ENCODE data around the gene SPRR3.

SPRR3 gene

GRCh38 chr1:153001382-153001781, at the start of gene SPRR3:
TSS of gene SPRR3 (plus strand) at chr1:153001749. CDS start at chr1:153003021, 1,272 bp downstream.
- no peak for DNase-seq (ENCODE audit: low read depth)

- DNase-seq (ENCODE audit: low read depth): no peak
Observed at GRCh38 chr1:152953761-152954160, 47.8 kb upstream of the SPRR3 start.

GRCh38 chr1:152954436-152954835, 47.1 kb upstream of the SPRR3 start:
- DNase-seq (ENCODE audit: low read depth): no peak

GRCh38 chr1:152957561-152957960, 44.0 kb upstream of the SPRR3 start:
- DNase-seq (ENCODE audit: low read depth): no peak

GRCh38 chr1:152959273-152959672, 42.3 kb upstream of the SPRR3 start:
- DNase-seq (ENCODE audit: low read depth): no peak

- DNase-seq (ENCODE audit: low read depth): no peak
Observed at GRCh38 chr1:152959801-152960451, 41.6 kb upstream of the SPRR3 start.

- DNase-seq (ENCODE audit: low read depth): no peak
Observed at GRCh38 chr1:152960452-152961044, 41.0 kb upstream of the SPRR3 start.

- DNase-seq (ENCODE audit: low read depth): no peak
Observed at GRCh38 chr1:152961226-152961891, 40.2 kb upstream of the SPRR3 start.

GRCh38 chr1:152962876-152963415, 38.6 kb upstream of the SPRR3 start:
- no peak for DNase-seq (ENCODE audit: low read depth)

GRCh38 chr1:152964536-152964935, 37.0 kb upstream of the SPRR3 start:
- no peak for DNase-seq (ENCODE audit: low read depth)

GRCh38 chr1:152965853-152966252, 35.7 kb upstream of the SPRR3 start:
- no peak for DNase-seq (ENCODE audit: low read depth)

- DNase-seq (ENCODE audit: low read depth): no peak
Observed at GRCh38 chr1:152967201-152967600, 34.3 kb upstream of the SPRR3 start.

GRCh38 chr1:152968248-152968647, 33.3 kb upstream of the SPRR3 start:
- no peak for DNase-seq (ENCODE audit: low read depth)

GRCh38 chr1:152969036-152969435, 32.5 kb upstream of the SPRR3 start:
- DNase-seq (ENCODE audit: low read depth): no peak

GRCh38 chr1:152970495-152970894, 31.1 kb upstream of the SPRR3 start, which contains the start of gene SPRR4:
TSS of gene SPRR4 (plus strand) at chr1:152970648. CDS start at chr1:152971891, 1,243 bp downstream.
- DNase-seq (ENCODE audit: low read depth): no peak

- no peak for DNase-seq (ENCODE audit: low read depth)
Observed at GRCh38 chr1:152972196-152972886, 29.2 kb upstream of the SPRR3 start.

- DNase-seq (ENCODE audit: low read depth): no peak
Observed at GRCh38 chr1:152976688-152977087, 24.9 kb upstream of the SPRR3 start.

GRCh38 chr1:152977614-152978013, 23.9 kb upstream of the SPRR3 start:
- DNase-seq (ENCODE audit: low read depth): no peak

GRCh38 chr1:152980676-152981075, 20.9 kb upstream of the SPRR3 start:
- DNase-seq (ENCODE audit: low read depth): no peak

- DNase-seq (ENCODE audit: low read depth): no peak
Observed at GRCh38 chr1:152981146-152981871, 20.2 kb upstream of the SPRR3 start.

- DNase-seq (ENCODE audit: low read depth): no peak
Observed at GRCh38 chr1:152982076-152982475, 19.5 kb upstream of the SPRR3 start.

GRCh38 chr1:152983234-152983633, 18.3 kb upstream of the SPRR3 start:
- no peak for DNase-seq (ENCODE audit: low read depth)

Measured in stimulated activated CD8-positive, alpha-beta memory T cell treated with anti-CD3 and anti-CD28 coated beads, Interleukin-12 subunit alpha, Interleukin-12 subunit beta, amount 100 ng/mL, for 1 hour (primary cell).